Thoracic aorta (tissue), 2 donors: ENCODE results near the gene TMEM121. TPM values are rescaled to one million over a fixed set of nuclear protein-coding genes. Genes with fewer than 3 reads are reported as not detected.

ENCODE experiments used
- ATAC-seq: fragments of 150-250 bp; one replicate; pipeline ENCODE4 v1.8.0; 2017; ENCODE audit warnings: low read depth; ENCODE audit not compliant: insufficient number of reproducible peaks, low FRiP score
- DNase-seq: peaks from one replicate; pipeline ENCODE4 v3.0.0-alpha.2; 2020; ENCODE audit warnings: low spot score
- H3K27ac ChIP-seq, 2 donors: fragments of 200-600 bp; sonication (generic); 1 replicate in 1 of 2; 2 replicates in 1 of 2; pipeline ENCODE4 v1.5.1; 2016; ENCODE audit warnings: mild to moderate bottlenecking in 2 of 2, moderate library complexity in 2 of 2
- H3K27me3 ChIP-seq: fragments of 200-600 bp; sonication (generic); replicated peaks from 2 replicates; pipeline ENCODE4 v1.6.0; 2016; ENCODE audit warnings: mild to moderate bottlenecking; ENCODE audit not compliant: insufficient read depth
- H3K36me3 ChIP-seq: fragments of 200-600 bp; sonication (generic); one replicate; pipeline ENCODE4 v1.5.1; 2016
- H3K4me1 ChIP-seq, 2 donors: fragments of 200-600 bp; sonication (generic); 1 replicate in 1 of 2; 2 replicates in 1 of 2; pipeline versions ENCODE4 v1.5.1 to v1.6.0; 2016; ENCODE audit warnings: low read depth in 2 of 2, mild to moderate bottlenecking in 1 of 2; ENCODE audit not compliant: control insufficient read depth in 1 of 2
- H3K4me3 ChIP-seq: fragments of 200-600 bp; sonication (generic); 2 replicates; pipeline ENCODE4 v1.5.1; 2016; ENCODE audit warnings: mild to moderate bottlenecking
- H3K9me3 ChIP-seq: fragments of 200-600 bp; sonication (generic); 2 replicates; pipeline ENCODE4 v1.5.1; 2016
- CTCF ChIP-seq: fragments of 200-600 bp; sonication (generic); IDR thresholded peaks from one replicate; pipeline ENCODE4 v1.5.1; 2019; ENCODE audit warnings: antibody characterized with exemption
- total RNA-seq, 2 donors: library from RNA; depleted of rRNA; stranded (reverse); fragments of >200 nt; gene quantifications; one replicate each; pipeline versions ENCODE4 v1.1.0 to v1.2.3, GENCODE V29; 2016

The TMEM121 gene
- total RNA-seq, 2 donors from 2014 or later: 2.6 to 5.5 TPM

- no peaks in the 10 kb centered on the region for H3K27me3 ChIP-seq
- H3K9me3 ChIP-seq: no peaks in the 10 kb centered on the region
- H3K4me1 ChIP-seq: peaks cover 0 to 6% of the 10 kb centered on the region in 2 donors
- no peak for ATAC-seq
- TF ChIP-seq CTCF: no peak
- no peak overlapping the region for H3K4me3 ChIP-seq
- DNase-seq: no peak
- no peak overlapping the region for H3K27ac ChIP-seq
- no peaks in the 10 kb centered on the region for H3K36me3 ChIP-seq
These were observed 26.2 kb upstream of the TMEM121 start for GRCh38 chr14:105500036-105500725.

- Histone ChIP-seq H3K4me1 (peaks cover 0 to under 1% of the 10 kb centered on the region in 2 donors), H3K4me3 (no peak overlapping the region), H3K36me3 (no peaks in the 10 kb centered on the region), H3K27ac (no peak overlapping the region), H3K9me3 (no peaks in the 10 kb centered on the region), H3K27me3 (no peaks in the 10 kb centered on the region)
- DNase-seq: no peak
- no peak for ATAC-seq
- TF ChIP-seq CTCF: no peak
These were observed 25.7 kb upstream of the TMEM121 start for GRCh38 chr14:105500726-105501101.

GRCh38 chr14:105501504-105502291 lies 24.7 kb upstream of the TMEM121 start:
- Histone ChIP-seq H3K27ac (no peak overlapping the region), H3K4me1 (no peaks in the 10 kb centered on the region), H3K27me3 (no peaks in the 10 kb centered on the region), H3K9me3 (no peaks in the 10 kb centered on the region), H3K4me3 (no peak overlapping the region), H3K36me3 (no peaks in the 10 kb centered on the region)
- TF ChIP-seq CTCF: no peak
- DNase-seq (no peak), ATAC-seq (no peak)

GRCh38 chr14:105502446-105503295 lies 23.7 kb upstream of the TMEM121 start:
- Histone ChIP-seq H3K9me3 (no peaks in the 10 kb centered on the region), H3K4me3 (no peak overlapping the region), H3K36me3 (no peaks in the 10 kb centered on the region), H3K27ac (no peak overlapping the region), H3K27me3 (no peaks in the 10 kb centered on the region), H3K4me1 (no peaks in the 10 kb centered on the region)
- ATAC-seq (no peak), DNase-seq (no peak)
- no peak for TF ChIP-seq CTCF

- no peak for TF ChIP-seq CTCF
- H3K27me3 ChIP-seq: no peaks in the 10 kb centered on the region
- H3K9me3 ChIP-seq: no peaks in the 10 kb centered on the region
- no peaks in the 10 kb centered on the region for H3K36me3 ChIP-seq
- no peaks in the 10 kb centered on the region for H3K4me1 ChIP-seq
- H3K27ac ChIP-seq: no peak overlapping the region
- H3K4me3 ChIP-seq: no peak overlapping the region
- DNase-seq (no peak), ATAC-seq (no peak)
These were observed 23.1 kb upstream of the TMEM121 start for GRCh38 chr14:105503296-105503640.
